Measurements from ENCODE around the gene HPS1. TPM values are rescaled to one million over a fixed set of nuclear protein-coding genes. Genes with fewer than 3 reads are reported as not detected.

HPS1 gene
- total and polyA plus RNA-seq, 2 of the 8 experiments (the other 6 are each of a cell fraction or from before 2014, with no cell fraction given): 38.7 to 61.7 TPM

- Histone ChIP-seq H4K8ac (ENCODE audit: extremely low read depth, insufficient read depth, low read length) (no peak overlapping the region), H3K79me1 (ENCODE audit: low read depth, low read length) (no peaks in the 10 kb centered on the region), H3K4me1 (replicated peaks in 1 of 4; ENCODE audit: control insufficient read depth in 3 of 4, insufficient read depth in 4 of 4, low read length in 3 of 4) (peaks cover 0 to 6% (median 2%) of the 10 kb centered on the region in 4 experiments; a peak in 4 of 7 replicates), H2AK5ac (ENCODE audit: low read depth, low read length) (no peak overlapping the region), H3K18ac (ENCODE audit: extremely low read depth, low read length) (no peak overlapping the region), H3K4me2 (ENCODE audit: insufficient read depth in 1 of 2, low read depth in 2 of 2, low read length in 2 of 2) (no peak overlapping the region), H2BK5ac (ENCODE audit: low read depth, low read length) (no peak overlapping the region), H4K91ac (replicated peaks; ENCODE audit: insufficient read length, low read length) (no peak overlapping the region), H3K9me3 (ENCODE audit: insufficient read depth in 2 of 2, low read depth in 1 of 2, low read length in 1 of 2) (no peaks in the 10 kb centered on the region), H2BK12ac (ENCODE audit: low read depth, low read length) (no peak overlapping the region), H2BK20ac (ENCODE audit: low read length) (no peak overlapping the region), H3K4ac (replicated peaks; ENCODE audit: insufficient read length, low read depth, low read length) (no peak overlapping the region), H3K23ac (ENCODE audit: insufficient read length) (no peak overlapping the region), H3K4me3 (ENCODE audit: extremely low read depth in 1 of 4, insufficient read depth in 2 of 4, low read depth in 3 of 4, low read length in 4 of 4) (no peak overlapping the region), H2AFZ (ENCODE audit: low read length) (no peak overlapping the region), H3K9ac (replicated peaks in 1 of 4; ENCODE audit: extremely low read depth in 1 of 4, low read depth in 3 of 4, low read length in 3 of 4) (no peak overlapping the region), H2BK15ac (ENCODE audit: low read length) (no peak overlapping the region), H3K56ac (replicated peaks; ENCODE audit: insufficient read length, low read depth, low read length) (no peak overlapping the region), H3K14ac (ENCODE audit: insufficient read length) (no peak overlapping the region), H4K5ac (ENCODE audit: insufficient read length, low read depth, low read length) (no peak overlapping the region), H3K27me3 (replicated peaks in 1 of 4; ENCODE audit: control insufficient read depth in 3 of 4, extremely low read depth in 1 of 4, insufficient read depth in 3 of 4, low read length in 3 of 4) (peaks cover 0 to 4% (median 1%) of the 10 kb centered on the region in 4 experiments; a peak in 2 of 7 replicates), H3K23me2 (ENCODE audit: low read depth, low read length) (no peaks in the 10 kb centered on the region), H2BK120ac (replicated peaks; ENCODE audit: low read depth, low read length) (no peak overlapping the region), H3K27ac (ENCODE audit: low read depth, low read length) (no peak overlapping the region), H3K79me2 (ENCODE audit: control insufficient read depth in 1 of 2, insufficient read depth in 2 of 2, low read length in 2 of 2) (no peaks in the 10 kb centered on the region), H3K36me3 (ENCODE audit: control insufficient read depth in 2 of 4, insufficient read depth in 4 of 4, low read length in 3 of 4) (no peaks in the 10 kb centered on the region), H4K20me1 (replicated peaks in 1 of 2; ENCODE audit: control insufficient read depth in 1 of 2, insufficient read depth in 2 of 2, low read length in 2 of 2) (no peaks in the 10 kb centered on the region)
- DNase-seq (ENCODE audit: low read depth in 1 of 2, low spot score in 2 of 2) (no peak), FAIRE-seq (peak; percentile 19)
- POLR2A ChIA-PET (ENCODE audit: partially characterized antibody): no interaction called here
- 56% methylated on average over 4 of the region's 4 CpGs; no CpG with 5 or more reads in 1 of the 2 experiments for WGBS, 2 experiments (ENCODE audit: extremely low coverage in 1 of 2, insufficient coverage in 1 of 2, insufficient read length in 1 of 2, insufficient replicate concordance in 2 of 2, low coverage in 1 of 2, low lambda C conversion rate in 2 of 2, missing lambda C conversion rate in 1 of 2)
- peak in 1 of 2 experiments; percentile 14; a peak in 1 of 4 replicates for TF ChIP-seq RAD21 (IDR thresholded peaks at IDR 0.05 in 1 of 2, conservative IDR thresholded peaks at IDR 0.05 in 1 of 2; ENCODE audit: low read depth in 2 of 2, low read length in 2 of 2)
- no peak for TF ChIP-seq RXRA (IDR thresholded peaks at IDR 0.05; ENCODE audit: insufficient read depth, low read depth, low read length)
- no peak for TF ChIP-seq ZNF274 (IDR thresholded peaks at IDR 0.05; ENCODE audit: borderline replicate concordance, extremely low read depth, low read length)
- no peak for TF ChIP-seq KDM1A (IDR thresholded peaks at IDR 0.05; ENCODE audit: borderline replicate concordance, low read length)
- TF ChIP-seq KDM4A (IDR thresholded peaks at IDR 0.05; ENCODE audit: low read depth, low read length, severe bottlenecking): no peak
- TF ChIP-seq POLR2A (IDR thresholded peaks at IDR 0.05; ENCODE audit: control extremely low read depth in 1 of 2, low read depth in 2 of 2, low read length in 2 of 2): no peak
- CTCF ChIA-PET (ENCODE audit: partially characterized antibody): interaction anchor here (0.6 to 1.9 kb wide), 10 partner anchors 10 to 805 kb away, joined by 3 to 7 read pairs (median 4); no protein-coding TSS in a partner anchor
Observed at GRCh38 chr10:98472196-98472595, 25.5 kb upstream of the HPS1 start.

Measured in H1 (cell line).